K562 (cell line): ENCODE measurements around the gene SLC4A1. TPM values are rescaled to one million over a fixed set of nuclear protein-coding genes. Genes with fewer than 3 reads are reported as not detected.

Experiments used
- GTF2F1 ChIP-seq: IDR thresholded peaks from 2 replicates; pipeline ENCODE4 v1.6.1; 2011; ENCODE audit warnings: low read depth, low read length, improper control_type of control experiment
- NFATC3 ChIP-seq: fragments of 450-650 bp; IDR thresholded peaks from 2 replicates; pipeline ENCODE4 v1.6.1; 2017; ENCODE audit warnings: mild to moderate bottlenecking
- NFIX ChIP-seq: fragments of 250-450 bp; sonication (Bioruptor Pico); IDR thresholded peaks from 2 replicates; pipeline ENCODE4 v1.4.0; 2020; ENCODE audit warnings: low read depth, mild to moderate bottlenecking, moderate library complexity
- NR2F6 ChIP-seq: fragments of 450-650 bp; formaldehyde crosslinking; IDR thresholded peaks from 2 replicates; pipeline ENCODE4 v1.4.0; 2020; ENCODE audit warnings: mild to moderate bottlenecking
- PTTG1 ChIP-seq: fragments of 450-650 bp; IDR thresholded peaks from 2 replicates; pipeline ENCODE4 v1.6.1; 2016; ENCODE audit warnings: low read depth, mild to moderate bottlenecking, missing genetic modification characterization, missing compliant biosample characterization
- RAD51 ChIP-seq: fragments of 450-650 bp; IDR thresholded peaks from 2 replicates; pipeline ENCODE4 v1.7.1; 2016; ENCODE audit warnings: low read depth, mild to moderate bottlenecking, borderline replicate concordance
- RBBP5 ChIP-seq: fragments of 200-600 bp; sonication (generic); IDR thresholded peaks from 2 replicates; pipeline ENCODE4 v1.6.1; 2012; ENCODE audit warnings: borderline replicate concordance, mild to moderate bottlenecking, low read length, control low read depth, inconsistent platforms; ENCODE audit not compliant: insufficient read depth, poor library complexity, severe bottlenecking
- SMARCC2 ChIP-seq: fragments of 450-650 bp; IDR thresholded peaks from 2 replicates; pipeline ENCODE4 v1.6.1; 2017; ENCODE audit warnings: antibody characterized with exemption, moderate library complexity, mild to moderate bottlenecking, low read depth
- ZNF175 ChIP-seq: fragments of 200-800 bp; sonication (Bioruptor generic); IDR thresholded peaks from 2 replicates; pipeline ENCODE4 v1.6.1; 2016; ENCODE audit warnings: low read depth, mild to moderate bottlenecking, missing genetic modification characterization, missing compliant biosample characterization
- ZNF217 ChIP-seq: sonication (generic); formaldehyde crosslinking; IDR thresholded peaks from 2 replicates; pipeline ENCODE4 v1.8.0; 2022; ENCODE audit warnings: mild to moderate bottlenecking, missing genetic modification reagents
- ZNF224 ChIP-seq: sonication (generic); formaldehyde crosslinking; IDR thresholded peaks from 2 replicates; pipeline ENCODE4 v1.8.0; 2022; ENCODE audit warnings: mild to moderate bottlenecking, missing genetic modification reagents
- polyA plus RNA-seq, 8 experiments: library from polyadenylated mRNA; depleted of rRNA in 4 of 8; stranded (reverse) in 5 of 8; unstranded in 3 of 8; fragments of >200 nt; fragmentation: Nextera tagmentation in 2 of 8; fragmentation: Illumina TruSeq in 1 of 8; extraction: Ambion mirVana in 2 of 8; extraction: Trizol in 1 of 8; gene quantifications; 2 replicates each; pipeline versions ENCODE4 v1.2.1 to v1.2.3, GENCODE V29; 2011 to 2014; ENCODE audit warnings: inconsistent platforms in 1 of 8, missing spikeins in 1 of 8
- total RNA-seq, 7 experiments: library from RNA; depleted of rRNA in 6 of 7; stranded (reverse); fragments of >200 nt in 6 of 7; fragmentation: Illumina TruSeq in 2 of 7; extraction: Trizol in 2 of 7; gene quantifications; 2 replicates each; pipeline versions ENCODE4 v1.2.1 to v1.2.3, GENCODE V29; 2011 to 2021; ENCODE audit warnings: low replicate concordance in 1 of 7
- TF ChIP-seq, protein P1 (sequence below): fragments of 250-450 bp; sonication (Bioruptor Pico); IDR thresholded peaks from 2 replicates; pipeline ENCODE4 v1.4.0; 2020; ENCODE audit warnings: borderline replicate concordance
- TF ChIP-seq, protein P2 (sequence below): sonication (generic); formaldehyde crosslinking; IDR thresholded peaks from 2 replicates; pipeline ENCODE4 v1.8.0; 2022; ENCODE audit warnings: mild to moderate bottlenecking, low read depth, missing genetic modification reagents
- TF ChIP-seq, protein P3 (sequence below): fragments of 250-450 bp; sonication (Bioruptor Pico); IDR thresholded peaks from 2 replicates; pipeline ENCODE4 v1.5.0; 2020; ENCODE audit warnings: mild to moderate bottlenecking, borderline replicate concordance
- TF ChIP-seq, protein P4 (sequence below): sonication (generic); formaldehyde crosslinking; IDR thresholded peaks from 2 replicates; pipeline ENCODE4 v1.8.1; 2023; ENCODE audit warnings: missing genetic modification reagents, mild to moderate bottlenecking, borderline replicate concordance
- TF ChIP-seq, protein P5 (sequence below): fragments of 250-450 bp; sonication (Bioruptor Pico); IDR thresholded peaks from 2 replicates; pipeline ENCODE4 v1.9.0; 2021; ENCODE audit warnings: mild to moderate bottlenecking

SLC4A1 gene
- total and polyA plus RNA-seq, 9 of the 15 experiments (the other 6 are each of a cell fraction or from before 2014, with no cell fraction given) = 0.14 to 1.00 (median 0.53) TPM

DNA sequence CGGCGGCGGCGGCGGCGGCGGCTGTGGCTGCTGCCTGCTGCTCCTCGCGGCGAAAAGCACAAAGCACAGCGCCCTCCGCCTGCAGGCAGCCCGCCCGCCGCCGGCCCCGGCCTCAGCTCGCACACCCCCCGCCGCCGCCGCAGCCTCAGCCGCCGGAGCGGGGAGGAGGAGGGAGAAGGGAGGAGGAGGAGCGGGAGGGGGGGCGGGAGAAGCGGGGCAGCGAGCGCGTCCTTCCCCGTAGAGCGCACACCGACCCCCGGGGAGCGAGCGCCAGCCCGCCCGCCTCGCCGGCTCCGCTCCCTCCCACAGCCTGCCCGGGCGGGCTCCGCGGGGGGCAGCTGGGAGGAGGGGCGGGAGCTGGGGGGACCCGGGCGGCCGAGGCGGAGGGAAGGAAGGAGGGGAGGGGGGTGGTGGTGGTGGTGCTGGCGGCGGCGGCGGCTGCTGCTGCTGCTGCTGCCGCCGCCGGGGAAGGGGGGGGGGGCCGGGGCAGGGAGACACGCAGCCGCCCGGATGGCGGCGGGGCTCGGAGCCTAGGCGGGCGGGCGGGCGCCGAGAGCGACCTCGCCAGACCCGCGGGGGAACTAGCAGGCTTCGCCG lies 48.2 kb downstream of the SLC4A1 start, which contains the start of gene UBTF (continued):
- TF ChIP-seq, protein P1, sequence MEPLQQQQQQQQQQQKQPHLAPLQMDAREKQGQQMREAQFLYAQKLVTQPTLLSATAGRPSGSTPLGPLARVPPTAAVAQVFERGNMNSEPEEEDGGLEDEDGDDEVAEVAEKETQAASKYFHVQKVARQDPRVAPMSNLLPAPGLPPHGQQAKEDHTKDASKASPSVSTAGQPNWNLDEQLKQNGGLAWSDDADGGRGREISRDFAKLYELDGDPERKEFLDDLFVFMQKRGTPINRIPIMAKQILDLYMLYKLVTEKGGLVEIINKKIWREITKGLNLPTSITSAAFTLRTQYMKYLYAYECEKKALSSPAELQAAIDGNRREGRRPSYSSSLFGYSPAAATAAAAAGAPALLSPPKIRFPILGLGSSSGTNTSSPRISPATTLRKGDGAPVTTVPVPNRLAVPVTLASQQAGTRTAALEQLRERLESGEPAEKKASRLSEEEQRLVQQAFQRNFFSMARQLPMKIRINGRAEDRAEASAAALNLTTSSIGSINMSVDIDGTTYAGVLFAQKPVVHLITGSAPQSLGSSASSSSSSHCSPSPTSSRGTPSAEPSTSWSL (CRISPR knock-in tag) = no peak
- TF ChIP-seq, protein P2, sequence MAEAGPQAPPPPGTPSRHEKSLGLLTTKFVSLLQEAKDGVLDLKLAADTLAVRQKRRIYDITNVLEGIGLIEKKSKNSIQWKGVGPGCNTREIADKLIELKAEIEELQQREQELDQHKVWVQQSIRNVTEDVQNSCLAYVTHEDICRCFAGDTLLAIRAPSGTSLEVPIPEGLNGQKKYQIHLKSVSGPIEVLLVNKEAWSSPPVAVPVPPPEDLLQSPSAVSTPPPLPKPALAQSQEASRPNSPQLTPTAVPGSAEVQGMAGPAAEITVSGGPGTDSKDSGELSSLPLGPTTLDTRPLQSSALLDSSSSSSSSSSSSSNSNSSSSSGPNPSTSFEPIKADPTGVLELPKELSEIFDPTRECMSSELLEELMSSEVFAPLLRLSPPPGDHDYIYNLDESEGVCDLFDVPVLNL (CRISPR knock-in tag) = no peak
- no peak for TF ChIP-seq RAD51
- no peak for TF ChIP-seq PTTG1
- no peak for TF ChIP-seq NFIX
- TF ChIP-seq, protein P3, sequence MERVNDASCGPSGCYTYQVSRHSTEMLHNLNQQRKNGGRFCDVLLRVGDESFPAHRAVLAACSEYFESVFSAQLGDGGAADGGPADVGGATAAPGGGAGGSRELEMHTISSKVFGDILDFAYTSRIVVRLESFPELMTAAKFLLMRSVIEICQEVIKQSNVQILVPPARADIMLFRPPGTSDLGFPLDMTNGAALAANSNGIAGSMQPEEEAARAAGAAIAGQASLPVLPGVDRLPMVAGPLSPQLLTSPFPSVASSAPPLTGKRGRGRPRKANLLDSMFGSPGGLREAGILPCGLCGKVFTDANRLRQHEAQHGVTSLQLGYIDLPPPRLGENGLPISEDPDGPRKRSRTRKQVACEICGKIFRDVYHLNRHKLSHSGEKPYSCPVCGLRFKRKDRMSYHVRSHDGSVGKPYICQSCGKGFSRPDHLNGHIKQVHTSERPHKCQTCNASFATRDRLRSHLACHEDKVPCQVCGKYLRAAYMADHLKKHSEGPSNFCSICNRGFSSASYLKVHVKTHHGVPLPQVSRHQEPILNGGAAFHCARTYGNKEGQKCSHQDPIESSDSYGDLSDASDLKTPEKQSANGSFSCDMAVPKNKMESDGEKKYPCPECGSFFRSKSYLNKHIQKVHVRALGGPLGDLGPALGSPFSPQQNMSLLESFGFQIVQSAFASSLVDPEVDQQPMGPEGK (CRISPR knock-in tag) = no peak
- TF ChIP-seq, protein P4, sequence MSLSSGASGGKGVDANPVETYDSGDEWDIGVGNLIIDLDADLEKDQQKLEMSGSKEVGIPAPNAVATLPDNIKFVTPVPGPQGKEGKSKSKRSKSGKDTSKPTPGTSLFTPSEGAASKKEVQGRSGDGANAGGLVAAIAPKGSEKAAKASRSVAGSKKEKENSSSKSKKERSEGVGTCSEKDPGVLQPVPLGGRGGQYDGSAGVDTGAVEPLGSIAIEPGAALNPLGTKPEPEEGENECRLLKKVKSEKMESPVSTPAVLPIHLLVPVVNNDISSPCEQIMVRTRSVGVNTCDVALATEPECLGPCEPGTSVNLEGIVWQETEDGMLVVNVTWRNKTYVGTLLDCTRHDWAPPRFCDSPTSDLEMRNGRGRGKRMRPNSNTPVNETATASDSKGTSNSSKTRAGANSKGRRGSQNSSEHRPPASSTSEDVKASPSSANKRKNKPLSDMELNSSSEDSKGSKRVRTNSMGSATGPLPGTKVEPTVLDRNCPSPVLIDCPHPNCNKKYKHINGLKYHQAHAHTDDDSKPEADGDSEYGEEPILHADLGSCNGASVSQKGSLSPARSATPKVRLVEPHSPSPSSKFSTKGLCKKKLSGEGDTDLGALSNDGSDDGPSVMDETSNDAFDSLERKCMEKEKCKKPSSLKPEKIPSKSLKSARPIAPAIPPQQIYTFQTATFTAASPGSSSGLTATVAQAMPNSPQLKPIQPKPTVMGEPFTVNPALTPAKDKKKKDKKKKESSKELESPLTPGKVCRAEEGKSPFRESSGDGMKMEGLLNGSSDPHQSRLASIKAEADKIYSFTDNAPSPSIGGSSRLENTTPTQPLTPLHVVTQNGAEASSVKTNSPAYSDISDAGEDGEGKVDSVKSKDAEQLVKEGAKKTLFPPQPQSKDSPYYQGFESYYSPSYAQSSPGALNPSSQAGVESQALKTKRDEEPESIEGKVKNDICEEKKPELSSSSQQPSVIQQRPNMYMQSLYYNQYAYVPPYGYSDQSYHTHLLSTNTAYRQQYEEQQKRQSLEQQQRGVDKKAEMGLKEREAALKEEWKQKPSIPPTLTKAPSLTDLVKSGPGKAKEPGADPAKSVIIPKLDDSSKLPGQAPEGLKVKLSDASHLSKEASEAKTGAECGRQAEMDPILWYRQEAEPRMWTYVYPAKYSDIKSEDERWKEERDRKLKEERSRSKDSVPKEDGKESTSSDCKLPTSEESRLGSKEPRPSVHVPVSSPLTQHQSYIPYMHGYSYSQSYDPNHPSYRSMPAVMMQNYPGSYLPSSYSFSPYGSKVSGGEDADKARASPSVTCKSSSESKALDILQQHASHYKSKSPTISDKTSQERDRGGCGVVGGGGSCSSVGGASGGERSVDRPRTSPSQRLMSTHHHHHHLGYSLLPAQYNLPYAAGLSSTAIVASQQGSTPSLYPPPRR = no peak
- TF ChIP-seq, protein P5, sequence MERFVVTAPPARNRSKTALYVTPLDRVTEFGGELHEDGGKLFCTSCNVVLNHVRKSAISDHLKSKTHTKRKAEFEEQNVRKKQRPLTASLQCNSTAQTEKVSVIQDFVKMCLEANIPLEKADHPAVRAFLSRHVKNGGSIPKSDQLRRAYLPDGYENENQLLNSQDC (CRISPR knock-in tag) = no peak
- no peak for TF ChIP-seq NR2F6
- no peak for TF ChIP-seq ZNF224 (CRISPR knock-in tag)
- TF ChIP-seq ZNF217 (CRISPR knock-in tag) = no peak
- TF ChIP-seq SMARCC2 = no peak
- no peak for TF ChIP-seq GTF2F1
- no peak for TF ChIP-seq RBBP5
- no peak for TF ChIP-seq NFATC3
- TF ChIP-seq ZNF175 (CRISPR knock-in tag) = no peak
